Upper lobe of left lung (tissue), 4 donors: ENCODE measurements around the gene SUSD2.

Experiments used
- CTCF ChIP-seq, 6 experiments: fragments of 450-650 bp in 4 of 6; fragments of 200-600 bp in 2 of 6; sonication (generic) in 2 of 6; IDR thresholded peaks; one replicate each; pipeline ENCODE4 v1.5.1; 2016 to 2019; ENCODE audit warnings: antibody characterized with exemption in 6 of 6
- EP300 ChIP-seq, 4 donors: sonication (generic); formaldehyde crosslinking; IDR thresholded peaks; one replicate each; pipeline ENCODE4 v1.5.1; 2017; ENCODE audit warnings: antibody characterized with exemption in 4 of 4, control low read depth in 2 of 4
- POLR2A ChIP-seq, 4 donors: fragments of 450-650 bp; IDR thresholded peaks; one replicate each; pipeline ENCODE4 v1.5.1; 2016 to 2017; ENCODE audit warnings: antibody characterized with exemption in 4 of 4, mild to moderate bottlenecking in 2 of 4
- POLR2AphosphoS5 ChIP-seq, 2 donors: sonication (generic); formaldehyde crosslinking; IDR thresholded peaks; one replicate each; pipeline ENCODE4 v1.5.1; 2017; ENCODE audit warnings: antibody characterized with exemption in 2 of 2

- TF ChIP-seq CTCF (IDR thresholded peaks at IDR 0.05) (no peak), POLR2AphosphoS5 (IDR thresholded peaks at IDR 0.05) (no peak), POLR2A (IDR thresholded peaks at IDR 0.05) (no peak), EP300 (IDR thresholded peaks at IDR 0.05) (no peak)
Measured at GRCh38 chr22:24144056-24144777, 37.1 kb upstream of the SUSD2 start.
